Osteoblast (primary cell): ENCODE data around the gene SHISAL1. TPM values are rescaled to one million over a fixed set of nuclear protein-coding genes. Genes with fewer than 3 reads are reported as not detected.
"Not testable (repeated sequence)": the region's sequence is repeated elsewhere in the genome, so short reads cannot be mapped to it uniquely, and the experiment has no call there.

Experiments used
- DNase-seq: peaks from one replicate; pipeline ENCODE4 v3.0.0; 2011; ENCODE audit warnings: low spot score, mixed read lengths; ENCODE audit not compliant: insufficient read length; ENCODE audit errors: missing footprints
- H2AFZ ChIP-seq: 2 replicates; pipeline ENCODE4 v1.6.0; 2011; ENCODE audit warnings: mild to moderate bottlenecking, low read length
- H3K27ac ChIP-seq: 2 replicates; pipeline ENCODE4 v1.5.1; 2011; ENCODE audit warnings: mild to moderate bottlenecking, low read depth, low read length, moderate library complexity
- H3K27me3 ChIP-seq: 2 replicates; pipeline ENCODE4 v1.6.0; 2012; ENCODE audit warnings: mild to moderate bottlenecking, control low read depth, inconsistent platforms, low read length, moderate library complexity; ENCODE audit not compliant: insufficient read depth
- H3K36me3 ChIP-seq: 2 replicates; pipeline ENCODE4 v1.5.1; 2011; ENCODE audit warnings: mild to moderate bottlenecking, low read length, control low read depth, moderate library complexity; ENCODE audit not compliant: insufficient read depth
- H3K4me1 ChIP-seq: 2 replicates; pipeline ENCODE4 v1.5.1; 2011; ENCODE audit warnings: mild to moderate bottlenecking, low read length, control low read depth, moderate library complexity; ENCODE audit not compliant: insufficient read depth
- H3K4me2 ChIP-seq: 2 replicates; pipeline ENCODE4 v1.6.0; 2011; ENCODE audit warnings: mild to moderate bottlenecking, low read length; ENCODE audit not compliant: insufficient read depth
- H3K4me3 ChIP-seq: fragments of 200-600 bp; sonication (generic); 3 replicates; pipeline ENCODE4 v1.5.1; 2012; ENCODE audit warnings: mild to moderate bottlenecking, low read length, inconsistent platforms; ENCODE audit not compliant: insufficient read depth
- H3K79me2 ChIP-seq: 2 replicates; pipeline ENCODE4 v1.6.0; 2012; ENCODE audit warnings: mild to moderate bottlenecking, low read length, control low read depth, inconsistent platforms; ENCODE audit not compliant: insufficient read depth
- H3K9me3 ChIP-seq: 2 replicates; pipeline ENCODE4 v1.5.1; 2011; ENCODE audit warnings: low read depth, low read length, control low read depth
- H4K20me1 ChIP-seq: 2 replicates; pipeline ENCODE4 v1.6.0; 2012; ENCODE audit warnings: mild to moderate bottlenecking, low read length, control low read depth; ENCODE audit not compliant: insufficient read depth
- CTCF ChIP-seq: IDR thresholded peaks from 2 replicates; pipeline ENCODE4 v1.5.1; 2011; ENCODE audit warnings: mild to moderate bottlenecking, low read depth, low read length, moderate library complexity; ENCODE audit errors: extremely low read depth
- total RNA-seq: library from RNA; depleted of rRNA; stranded (reverse); fragments of >200 nt; gene quantifications from 2 replicates; pipeline ENCODE4 v1.2.3, GENCODE V29; 2012

The SHISAL1 gene
- total RNA-seq, 1 donor: 52.5 TPM

- TF ChIP-seq CTCF: no peak
- H3K27ac ChIP-seq: peak overlapping the region; percentile 97
- H3K36me3 ChIP-seq: no peaks in the 10 kb centered on the region
- H3K4me1 ChIP-seq: peaks cover 22% of the 10 kb centered on the region
- peaks cover 7% of the 10 kb centered on the region for H3K27me3 ChIP-seq
- peaks cover 5% of the 10 kb centered on the region for H4K20me1 ChIP-seq
- H2AFZ ChIP-seq: peak overlapping the region; percentile 97
- H3K4me2 ChIP-seq: peak overlapping the region; percentile 97
- no peak for DNase-seq
- peak overlapping the region; percentile 86 for H3K4me3 ChIP-seq
- H3K79me2 ChIP-seq: peaks cover 80% of the 10 kb centered on the region
- no peaks in the 10 kb centered on the region for H3K9me3 ChIP-seq
Measured at GRCh38 chr22:44326491-44326885, 13.7 kb upstream of the SHISAL1 start.

- peak; percentile 47 for TF ChIP-seq CTCF
- Histone ChIP-seq H3K79me2 (peaks cover 85% of the 10 kb centered on the region), H3K4me2 (peak overlapping the region; percentile 97), H3K27ac (peak overlapping the region; percentile 97), H4K20me1 (peaks cover 5% of the 10 kb centered on the region), H3K9me3 (no peaks in the 10 kb centered on the region), H2AFZ (peak overlapping the region; percentile 97), H3K36me3 (no peaks in the 10 kb centered on the region), H3K4me3 (peak overlapping the region; percentile 86), H3K4me1 (peaks cover 22% of the 10 kb centered on the region), H3K27me3 (peaks cover 7% of the 10 kb centered on the region)
- DNase-seq: peak; percentile 94
Measured at GRCh38 chr22:44325718-44326490, 13.2 kb upstream of the SHISAL1 start.

- not testable (repeated sequence) for H3K36me3 ChIP-seq, H3K4me3 ChIP-seq, H3K4me2 ChIP-seq, H3K9me3 ChIP-seq, H2AFZ ChIP-seq, H3K27ac ChIP-seq, H3K27me3 ChIP-seq, H4K20me1 ChIP-seq, DNase-seq
- peaks cover 73% of the 10 kb centered on the region for H3K79me2 ChIP-seq
- H3K4me1 ChIP-seq: peaks cover 13% of the 10 kb centered on the region
Measured at GRCh38 chr22:44323140-44323790, 10.5 kb upstream of the SHISAL1 start.

GRCh38 chr22:44319685-44320084, 6.9 kb upstream of the SHISAL1 start:
- H3K79me2 ChIP-seq: peaks cover 57% of the 10 kb centered on the region
- no peaks in the 10 kb centered on the region for H3K27me3 ChIP-seq
- no peak overlapping the region for H2AFZ ChIP-seq
- H4K20me1 ChIP-seq: no peaks in the 10 kb centered on the region
- H3K4me1 ChIP-seq: no peaks in the 10 kb centered on the region
- H3K27ac ChIP-seq: no peak overlapping the region
- H3K9me3 ChIP-seq: no peaks in the 10 kb centered on the region
- H3K4me2 ChIP-seq: no peak overlapping the region
- no peak overlapping the region for H3K4me3 ChIP-seq
- no peak for TF ChIP-seq CTCF
- DNase-seq: no peak
- H3K36me3 ChIP-seq: no peaks in the 10 kb centered on the region
